ENCODE results near the gene PEMT. TPM values are rescaled to one million over a fixed set of nuclear protein-coding genes. Genes with fewer than 3 reads are reported as not detected.

Gene PEMT
- total and polyA plus RNA-seq, 4 donors, result 18.7 to 59.1 (median 34.4) TPM

DNA sequence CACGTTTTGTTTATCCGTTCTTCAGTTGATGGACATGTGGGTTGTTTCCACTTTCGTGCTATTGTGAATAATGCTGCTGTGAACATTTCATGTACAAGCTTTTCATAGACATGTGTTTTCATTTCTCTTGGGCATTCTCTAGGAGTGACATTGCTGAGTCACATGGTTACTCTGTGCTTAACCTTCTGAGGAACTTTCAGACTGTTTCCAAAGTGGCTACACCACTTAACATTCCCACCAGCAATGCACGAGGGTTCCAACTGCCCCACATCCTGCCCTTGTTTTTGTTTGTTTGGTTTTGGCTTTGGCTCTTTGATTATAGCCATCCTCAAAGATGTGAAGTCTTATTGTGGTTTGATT, 14.2 kb upstream of the PEMT start:
- ATAC-seq (ENCODE audit: insufficient read depth, low FRiP score) (peak; percentile 12), DNase-seq (peak; percentile 23 to 63 (median 32))
- Histone ChIP-seq H3K27ac (ENCODE audit: low read depth in 1 of 2, low read length in 1 of 2) (peak overlapping the region in 1 of 2 donors; percentile 3), H3K9me3 (ENCODE audit: control insufficient read depth in 4 of 4, insufficient read depth in 3 of 4, low read length in 3 of 4) (no peaks in the 10 kb centered on the region), H3K4me1 (ENCODE audit: control insufficient read depth in 5 of 5, insufficient read depth in 5 of 5, low read length in 5 of 5) (peaks cover 0 to 4% (median 0%) of the 10 kb centered on the region in 5 donors), H3K27me3 (ENCODE audit: control insufficient read depth in 3 of 3, insufficient read depth in 3 of 3, low read length in 2 of 3) (no peaks in the 10 kb centered on the region), H3K4me3 (no peak overlapping the region), H3K9ac (ENCODE audit: insufficient read depth in 1 of 2, low read length in 2 of 2) (no peak overlapping the region), H3K36me3 (ENCODE audit: control insufficient read depth in 4 of 4, insufficient read depth in 4 of 4, low read length in 4 of 4) (no peaks in the 10 kb centered on the region)
- 48 to 57% methylated on average over 4 of the region's 4 CpGs for WGBS, 2 donors
- no peak for TF ChIP-seq CTCF (IDR thresholded peaks at IDR 0.05; ENCODE audit: control extremely low read depth, extremely low read depth)

DNA sequence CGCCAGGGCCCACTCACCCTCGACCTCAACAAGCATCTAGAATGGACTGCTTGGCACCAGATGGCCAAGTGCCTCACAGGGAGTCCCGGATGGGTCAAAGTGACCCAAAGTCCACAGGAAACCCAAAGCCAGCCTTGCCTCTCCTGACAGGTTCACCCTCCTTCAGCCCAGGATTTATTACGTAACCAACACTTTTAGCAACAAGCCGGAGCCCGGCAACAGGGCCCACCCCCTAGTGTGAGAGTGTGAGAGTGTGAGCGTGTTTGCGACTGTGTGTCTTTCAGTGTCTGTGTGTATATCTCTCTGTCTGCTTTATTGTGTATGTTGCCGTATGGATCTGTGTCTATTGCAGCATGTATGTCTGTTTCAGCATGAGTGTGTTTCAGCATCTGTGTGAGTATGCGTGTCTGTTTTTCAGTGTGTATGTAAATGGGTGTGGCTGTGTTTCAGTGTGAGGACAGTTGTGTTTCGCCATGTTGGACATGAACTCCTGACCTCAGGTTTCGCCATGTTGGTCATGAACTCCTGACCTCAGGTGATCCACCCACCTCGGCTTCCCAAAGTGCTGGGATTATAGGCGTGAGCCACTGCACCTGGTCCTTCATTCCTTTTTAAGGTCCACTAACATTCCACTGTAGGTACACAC, 13.7 kb upstream of the PEMT start:
- Histone ChIP-seq H3K9me3 (ENCODE audit: control insufficient read depth in 4 of 4, insufficient read depth in 3 of 4, low read length in 3 of 4) (no peaks in the 10 kb centered on the region), H3K9ac (ENCODE audit: insufficient read depth in 1 of 2, low read length in 2 of 2) (no peak overlapping the region), H3K36me3 (ENCODE audit: control insufficient read depth in 4 of 4, insufficient read depth in 4 of 4, low read length in 4 of 4) (no peaks in the 10 kb centered on the region), H3K4me3 (no peak overlapping the region), H3K27ac (ENCODE audit: low read depth in 1 of 2, low read length in 1 of 2) (peak overlapping the region in 1 of 2 donors; percentile 3), H3K4me1 (ENCODE audit: control insufficient read depth in 5 of 5, insufficient read depth in 5 of 5, low read length in 5 of 5) (peaks cover 0 to 4% (median 0%) of the 10 kb centered on the region in 5 donors), H3K27me3 (ENCODE audit: control insufficient read depth in 3 of 3, insufficient read depth in 3 of 3, low read length in 2 of 3) (no peaks in the 10 kb centered on the region)
- no peak for TF ChIP-seq CTCF (IDR thresholded peaks at IDR 0.05; ENCODE audit: control extremely low read depth, extremely low read depth)
- ATAC-seq (ENCODE audit: insufficient read depth, low FRiP score), result no peak
- no peak for DNase-seq
- WGBS, 2 donors, result 57 to 66% methylated on average over 14 of the region's 14 CpGs

- no peak overlapping the region for H3K9ac ChIP-seq (ENCODE audit: insufficient read depth in 1 of 2, low read length in 2 of 2)
- H3K27me3 ChIP-seq (ENCODE audit: control insufficient read depth in 3 of 3, insufficient read depth in 3 of 3, low read length in 2 of 3), result no peaks in the 10 kb centered on the region
- no peak overlapping the region for H3K4me3 ChIP-seq
- DNase-seq (no peak), ATAC-seq (ENCODE audit: insufficient read depth, low FRiP score) (no peak)
- no peaks in the 10 kb centered on the region for H3K9me3 ChIP-seq (ENCODE audit: control insufficient read depth in 4 of 4, insufficient read depth in 3 of 4, low read length in 3 of 4)
- peaks cover 0 to 4% (median 0%) of the 10 kb centered on the region in 5 donors for H3K4me1 ChIP-seq (ENCODE audit: control insufficient read depth in 5 of 5, insufficient read depth in 5 of 5, low read length in 5 of 5)
- WGBS, 2 donors, result 100% methylated on average over 1 of the region's 1 CpG
- H3K27ac ChIP-seq (ENCODE audit: low read depth in 1 of 2, low read length in 1 of 2), result no peak overlapping the region
- TF ChIP-seq CTCF (IDR thresholded peaks at IDR 0.05; ENCODE audit: control extremely low read depth, extremely low read depth), result no peak
- H3K36me3 ChIP-seq (ENCODE audit: control insufficient read depth in 4 of 4, insufficient read depth in 4 of 4, low read length in 4 of 4), result no peaks in the 10 kb centered on the region
Observed at GRCh38 chr17:17603895-17604225, 12.4 kb upstream of the PEMT start.

Measured in lung (tissue), 12 donors.